AG04449 (cell line): Measurements from ENCODE around the gene MARK3.
A peak's percentile ranks its signal among the peaks of the same experiment; 100 is the strongest.

ENCODE experiments used
- CTCF ChIA-PET: fragments of 350-600 bp; formaldehyde crosslinking; extraction: SDS; loops from one replicate; lab custom pipeline; 2021; ENCODE audit warnings: antibody characterized with exemption; lab: Yijun Ruan, JAX
- POLR2A ChIA-PET: fragments of 400-600, 350-600 bp; formaldehyde crosslinking; extraction: SDS; loops from one replicate; lab custom pipeline; 2020; ENCODE audit warnings: antibody characterized with exemption, inconsistent platforms; lab: Yijun Ruan, JAX
- DNase-seq: peaks from one replicate; pipeline ENCODE4 v3.0.0-alpha.2; 2010; ENCODE audit warnings: low read depth, low spot score
- H3K4me3 ChIP-seq: 2 replicates; pipeline ENCODE4 v1.5.1; 2011; ENCODE audit warnings: low read depth, mild to moderate bottlenecking, control low read depth, low read length
- CTCF ChIP-seq: IDR thresholded peaks from one replicate; pipeline ENCODE4 v1.5.1; 2011; ENCODE audit warnings: mild to moderate bottlenecking, moderate library complexity, low read length, control low read depth, inconsistent platforms; ENCODE audit not compliant: insufficient read depth; ENCODE audit errors: missing control alignments

Gene MARK3

GRCh38 chr14:103393676-103394626, 8.7 kb downstream of the MARK3 start:
- H3K4me3 ChIP-seq: no peak overlapping the region
- CTCF ChIA-PET: interaction anchor here (0.6 to 6.3 kb wide), 23 partner anchors 10 to 159 kb away, joined by 3 to 116 read pairs (median 4); partner anchors contain the start of gene MARK3
- DNase-seq: no peak
- POLR2A ChIA-PET: interaction anchor here (0.7 kb wide), 1 partner anchor 30 kb away, joined by 3 read pairs; no protein-coding TSS in a partner anchor
- TF ChIP-seq CTCF: peak; percentile 55

- ChIA-PET CTCF (interaction anchor here (1.2 to 6.1 kb wide), 3 partner anchors 8 to 32 kb away, joined by 5 to 111 read pairs (median 78); no protein-coding TSS in a partner anchor), POLR2A (no interaction called here)
- H3K4me3 ChIP-seq: no peak overlapping the region
- no peak for DNase-seq
- no peak for TF ChIP-seq CTCF
Observed at GRCh38 chr14:103395244-103395643, 10.0 kb downstream of the MARK3 start.

GRCh38 chr14:103396463-103396862, 11.2 kb downstream of the MARK3 start:
- no peak for TF ChIP-seq CTCF
- ChIA-PET POLR2A (interaction anchor here (0.6 kb wide), 1 partner anchor 59 kb away, joined by 3 read pairs; no protein-coding TSS in a partner anchor), CTCF (interaction anchor here (1.0 to 1.2 kb wide), 5 partner anchors 9 to 60 kb away, joined by 3 to 8 read pairs (median 4); no protein-coding TSS in a partner anchor)
- no peak overlapping the region for H3K4me3 ChIP-seq
- no peak for DNase-seq

- TF ChIP-seq CTCF: no peak
- no peak for DNase-seq
- H3K4me3 ChIP-seq: no peak overlapping the region
- POLR2A ChIA-PET: no interaction called here
- CTCF ChIA-PET: interaction anchor here (2.0 kb wide), 1 partner anchor 8 kb away, joined by 26 read pairs; no protein-coding TSS in a partner anchor
Observed at GRCh38 chr14:103398427-103399195, 13.4 kb downstream of the MARK3 start.

- POLR2A ChIA-PET: interaction anchor here (0.6 to 1.6 kb wide), 2 partner anchors 9 to 66 kb away, joined by 3 to 4 read pairs; partner anchors contain the start of gene EIF5
- CTCF ChIA-PET: interaction anchor here (1.5 to 2.0 kb wide), 2 partner anchors 10 to 17 kb away, joined by 5 to 26 read pairs; no protein-coding TSS in a partner anchor
- no peak for TF ChIP-seq CTCF
- DNase-seq: no peak
- no peak overlapping the region for H3K4me3 ChIP-seq
Observed at GRCh38 chr14:103400537-103400936, 15.3 kb downstream of the MARK3 start.
